ENCODE results near the gene TPSAB1. TPM values are rescaled to one million over a fixed set of nuclear protein-coding genes. Genes with fewer than 3 reads are reported as not detected.

Gene TPSAB1
- polyA plus RNA-seq, 3 donors = not detected

- Histone ChIP-seq H2AFZ (ENCODE audit: insufficient read depth, low read depth, low read length, poor library complexity, severe bottlenecking) (no peak overlapping the region), H3K4me1 (ENCODE audit: control insufficient read depth in 1 of 2, insufficient read depth in 2 of 2, low read length in 2 of 2) (no peaks in the 10 kb centered on the region), H3K4me2 (replicated peaks; ENCODE audit: extremely low read depth, low read length, poor library complexity, severe bottlenecking) (no peak overlapping the region), H4K20me1 (ENCODE audit: insufficient read depth, low read length) (no peaks in the 10 kb centered on the region), H3K27ac (ENCODE audit: low read depth in 1 of 2, low read length in 2 of 2) (no peak overlapping the region), H3K79me2 (ENCODE audit: insufficient read depth, low read length) (no peaks in the 10 kb centered on the region), H3K27me3 (ENCODE audit: control insufficient read depth in 2 of 2, insufficient read depth in 2 of 2, low read length in 2 of 2) (no peaks in the 10 kb centered on the region), H3K36me3 (replicated peaks in 1 of 2; ENCODE audit: control insufficient read depth in 1 of 2, insufficient read depth in 2 of 2, low read length in 2 of 2) (no peaks in the 10 kb centered on the region), H3K4me3 (replicated peaks in 1 of 3; ENCODE audit: low read depth in 2 of 3, low read length in 3 of 3) (no peak overlapping the region), H3K9me3 (replicated peaks in 1 of 2; ENCODE audit: control insufficient read depth in 1 of 2, insufficient read depth in 1 of 2, low read length in 2 of 2) (no peaks in the 10 kb centered on the region), H3K9ac (ENCODE audit: insufficient read depth, low read length, poor library complexity, severe bottlenecking) (no peak overlapping the region)
- Mint-ChIP-seq H3K4me3 (no peak overlapping the region), H3K9me3 (peaks cover 0 to 3% (median 0%) of the 10 kb centered on the region in 7 donors), H3K36me3 (no peaks in the 10 kb centered on the region), H3K4me1 (no peaks in the 10 kb centered on the region), H3K27me3 (ENCODE audit: low read depth in 3 of 3) (peaks cover 0 to 6% (median 0%) of the 10 kb centered on the region in 3 donors), H3K27ac (no peak overlapping the region)
- WGBS (ENCODE audit: insufficient coverage) = 92% methylated on average over 23 of the region's 24 CpGs
- no peak for DNase-seq
- intact Hi-C loops (cut with micrococcal nuclease) = loop anchor here in 1 of 2 donors (10.0 kb wide), 1 partner anchor 47 kb away; no protein-coding TSS in a partner anchor
- no peak for TF ChIP-seq CTCF (IDR thresholded peaks at IDR 0.05)
Observed at GRCh38 chr16:1217526-1217925, 23.0 kb upstream of the TPSAB1 start.

- no peak overlapping the region for H3K27ac ChIP-seq (ENCODE audit: low read depth in 1 of 2, low read length in 2 of 2)
- no peaks in the 10 kb centered on the region for H3K79me2 ChIP-seq (ENCODE audit: insufficient read depth, low read length)
- no peak overlapping the region for H2AFZ ChIP-seq (ENCODE audit: insufficient read depth, low read depth, low read length, poor library complexity, severe bottlenecking)
- no peaks in the 10 kb centered on the region for H3K4me1 ChIP-seq (ENCODE audit: control insufficient read depth in 1 of 2, insufficient read depth in 2 of 2, low read length in 2 of 2)
- Mint-ChIP-seq H3K4me3 (no peak overlapping the region), H3K36me3 (no peaks in the 10 kb centered on the region), H3K4me1 (no peaks in the 10 kb centered on the region), H3K9me3 (peaks cover 0 to 3% (median 0%) of the 10 kb centered on the region in 7 donors), H3K27ac (no peak overlapping the region), H3K27me3 (ENCODE audit: low read depth in 3 of 3) (peaks cover 0 to 6% (median 0%) of the 10 kb centered on the region in 3 donors)
- no peak overlapping the region for H3K9ac ChIP-seq (ENCODE audit: insufficient read depth, low read length, poor library complexity, severe bottlenecking)
- H3K4me2 ChIP-seq (replicated peaks; ENCODE audit: extremely low read depth, low read length, poor library complexity, severe bottlenecking) = no peak overlapping the region
- DNase-seq = no peak
- 92% methylated on average over 45 of the region's 49 CpGs for WGBS (ENCODE audit: insufficient coverage)
- H4K20me1 ChIP-seq (ENCODE audit: insufficient read depth, low read length) = no peaks in the 10 kb centered on the region
- no peaks in the 10 kb centered on the region for H3K9me3 ChIP-seq (replicated peaks in 1 of 2; ENCODE audit: control insufficient read depth in 1 of 2, insufficient read depth in 1 of 2, low read length in 2 of 2)
- no peaks in the 10 kb centered on the region for H3K36me3 ChIP-seq (replicated peaks in 1 of 2; ENCODE audit: control insufficient read depth in 1 of 2, insufficient read depth in 2 of 2, low read length in 2 of 2)
- TF ChIP-seq CTCF (IDR thresholded peaks at IDR 0.05) = no peak
- no peaks in the 10 kb centered on the region for H3K27me3 ChIP-seq (ENCODE audit: control insufficient read depth in 2 of 2, insufficient read depth in 2 of 2, low read length in 2 of 2)
- no peak overlapping the region for H3K4me3 ChIP-seq (replicated peaks in 1 of 3; ENCODE audit: low read depth in 2 of 3, low read length in 3 of 3)
- intact Hi-C loops (cut with micrococcal nuclease) = loop anchor here in 1 of 2 donors (10.0 kb wide), 1 partner anchor 47 kb away; no protein-coding TSS in a partner anchor
Observed at GRCh38 chr16:1218061-1218929, 22.2 kb upstream of the TPSAB1 start.
